HG03066 (cell line): ENCODE measurements around the gene ID1.

ENCODE experiments used
- ATAC-seq: cut with Tn5 transposase; IDR thresholded peaks from one replicate; pipeline ENCODE4 v1.9.1; 2021; ENCODE audit warnings: low read depth; ENCODE audit not compliant: unreplicated experiment

The ID1 gene, protein sequence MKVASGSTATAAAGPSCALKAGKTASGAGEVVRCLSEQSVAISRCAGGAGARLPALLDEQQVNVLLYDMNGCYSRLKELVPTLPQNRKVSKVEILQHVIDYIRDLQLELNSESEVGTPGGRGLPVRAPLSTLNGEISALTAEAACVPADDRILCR

DNA sequence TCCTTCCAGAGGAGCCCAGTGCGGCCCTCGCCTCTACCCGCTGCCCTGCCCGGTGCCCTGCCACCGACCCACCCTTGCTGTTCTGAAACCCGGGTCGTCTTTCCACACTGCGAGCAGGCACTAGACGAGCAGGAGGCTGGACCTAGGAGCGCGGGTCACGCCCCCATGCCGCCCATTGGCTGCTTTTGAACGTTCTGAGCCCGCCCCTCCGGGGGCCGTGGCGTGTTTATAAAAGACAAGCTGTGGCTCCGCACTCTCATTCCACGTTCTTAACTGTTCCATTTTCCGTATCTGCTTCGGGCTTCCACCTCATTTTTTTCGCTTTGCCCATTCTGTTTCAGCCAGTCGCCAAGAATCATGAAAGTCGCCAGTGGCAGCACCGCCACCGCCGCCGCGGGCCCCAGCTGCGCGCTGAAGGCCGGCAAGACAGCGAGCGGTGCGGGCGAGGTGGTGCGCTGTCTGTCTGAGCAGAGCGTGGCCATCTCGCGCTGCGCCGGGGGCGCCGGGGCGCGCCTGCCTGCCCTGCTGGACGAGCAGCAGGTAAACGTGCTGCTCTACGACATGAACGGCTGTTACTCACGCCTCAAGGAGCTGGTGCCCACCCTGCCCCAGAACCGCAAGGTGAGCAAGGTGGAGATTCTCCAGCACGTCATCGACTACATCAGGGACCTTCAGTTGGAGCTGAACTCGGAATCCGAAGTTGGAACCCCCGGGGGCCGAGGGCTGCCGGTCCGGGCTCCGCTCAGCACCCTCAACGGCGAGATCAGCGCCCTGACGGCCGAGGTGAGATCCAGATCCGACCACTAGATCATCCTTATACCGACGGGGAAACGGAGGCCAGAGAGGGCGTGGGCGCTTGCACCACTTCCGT is at the start of gene ID1:
Gene ID1 (plus strand): TSS at position 259 of the 871 bp plus-strand sequence. CDS start 99 bp downstream, at position 358.
- peak; percentile 90 for ATAC-seq

DNA sequence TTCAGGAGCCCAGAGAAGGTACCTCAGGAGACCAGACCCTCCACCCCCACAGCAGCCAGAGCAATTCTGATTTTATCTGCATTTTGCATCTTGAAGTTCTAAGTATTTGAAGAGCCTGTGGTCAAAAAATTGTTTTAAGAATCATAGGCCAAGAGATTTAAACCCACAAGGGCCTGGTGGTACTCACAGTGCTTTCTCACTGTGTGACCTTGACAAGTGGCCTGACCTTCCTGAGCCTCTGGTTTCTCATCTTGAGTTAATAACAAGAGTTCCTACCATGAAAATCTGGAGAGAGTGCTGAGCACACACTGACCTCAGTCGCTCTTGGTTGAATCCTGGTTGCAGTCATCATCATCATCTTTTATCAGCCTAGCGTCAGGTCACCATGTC is 45.4 kb upstream of the ID1 start:
- ATAC-seq: no peak

GRCh38 chr20:31560094-31560745 is 44.9 kb upstream of the ID1 start:
- ATAC-seq: no peak

DNA sequence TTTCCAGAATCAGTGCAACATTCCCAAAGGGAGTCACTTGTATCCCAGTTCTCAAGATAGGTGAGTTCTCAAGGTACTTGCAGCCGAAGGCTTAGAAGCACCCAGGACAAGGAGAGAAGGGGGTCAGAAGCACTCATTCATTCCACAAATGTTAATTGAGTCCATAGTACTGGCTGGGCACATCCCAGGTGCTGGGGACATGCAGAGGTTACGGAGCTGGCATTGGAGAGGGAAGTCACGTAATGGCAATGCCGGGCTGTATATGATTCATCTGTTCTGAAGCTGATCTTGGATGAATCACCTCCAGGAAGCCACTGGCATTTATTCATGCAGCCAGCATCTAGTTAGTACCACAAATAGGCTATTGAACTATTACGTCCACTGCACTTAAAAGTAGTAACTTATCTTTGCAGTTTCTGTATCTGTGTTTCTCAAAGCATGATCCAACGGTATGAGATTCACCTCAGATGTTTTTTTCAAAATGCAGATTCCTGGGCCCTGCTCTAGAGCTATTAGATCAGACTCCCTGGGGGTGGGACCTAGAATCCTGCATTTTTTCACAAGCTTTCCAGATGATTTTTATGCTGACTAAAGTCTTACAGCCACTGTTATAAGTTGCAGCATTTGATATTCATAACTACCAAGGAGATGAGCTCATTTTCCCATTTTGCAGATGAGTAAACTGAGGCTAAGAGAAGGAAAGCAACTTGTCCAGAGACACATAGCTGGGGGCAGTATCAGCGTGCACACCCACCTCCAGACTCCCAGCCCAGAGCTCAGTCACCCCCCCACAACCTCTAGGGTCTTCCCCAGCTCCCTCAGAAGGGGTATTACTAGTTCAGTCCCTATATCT is 44.1 kb upstream of the ID1 start:
- no peak for ATAC-seq

GRCh38 chr20:31562241-31562640 is 42.8 kb upstream of the ID1 start:
- no peak for ATAC-seq

DNA sequence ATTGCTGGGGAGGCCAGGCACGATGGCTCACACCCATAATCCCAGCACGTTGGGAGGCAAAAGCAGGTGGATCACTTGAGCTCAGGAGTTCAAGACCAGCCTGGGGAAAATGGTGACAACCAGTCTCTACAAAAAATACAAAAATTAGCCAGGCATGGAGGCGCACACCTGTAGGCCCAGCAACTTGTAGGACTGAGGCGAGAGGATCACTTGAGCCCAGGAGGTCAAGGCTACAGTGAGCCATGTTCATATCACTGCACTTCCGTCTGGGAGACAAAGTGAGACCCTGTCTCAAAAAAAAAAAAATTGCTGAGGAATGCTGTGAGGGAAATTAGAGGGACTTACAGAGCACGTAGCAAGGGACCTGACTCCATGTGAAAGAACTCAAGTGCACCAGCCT is 40.8 kb upstream of the ID1 start:
- no peak for ATAC-seq

DNA sequence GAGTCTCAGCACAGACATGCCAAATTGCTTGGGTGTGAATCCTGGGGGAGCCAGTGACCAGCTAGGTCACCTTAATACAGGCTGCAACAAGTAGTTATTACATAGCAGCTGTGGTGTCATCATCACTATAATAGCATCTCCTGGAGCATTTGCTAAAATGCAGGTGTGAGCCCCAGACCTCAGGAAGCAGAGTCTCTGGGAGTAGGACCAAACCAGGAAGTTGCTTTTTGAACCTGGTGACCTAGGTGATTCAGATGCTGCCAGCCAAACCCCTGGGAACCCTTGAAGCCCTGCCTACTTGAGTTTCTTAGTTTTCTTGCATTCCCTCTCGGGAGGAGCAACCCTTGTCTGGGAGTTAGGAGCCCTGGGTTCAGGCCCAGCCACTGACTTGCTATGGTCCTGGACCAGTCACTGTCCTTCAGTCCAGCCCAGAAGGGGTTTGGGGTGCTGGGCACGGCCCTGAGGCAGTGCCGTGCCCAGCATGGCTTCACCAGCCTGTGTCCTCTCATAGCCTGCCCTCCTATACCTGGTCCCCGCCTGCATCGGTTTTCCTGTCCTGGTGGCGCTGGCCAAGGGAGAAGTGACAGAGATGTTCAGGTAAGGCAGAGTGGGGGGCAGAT is 39.3 kb upstream of the ID1 start:
- no peak for ATAC-seq

GRCh38 chr20:31566319-31566657 is 38.8 kb upstream of the ID1 start:
- no peak for ATAC-seq

DNA sequence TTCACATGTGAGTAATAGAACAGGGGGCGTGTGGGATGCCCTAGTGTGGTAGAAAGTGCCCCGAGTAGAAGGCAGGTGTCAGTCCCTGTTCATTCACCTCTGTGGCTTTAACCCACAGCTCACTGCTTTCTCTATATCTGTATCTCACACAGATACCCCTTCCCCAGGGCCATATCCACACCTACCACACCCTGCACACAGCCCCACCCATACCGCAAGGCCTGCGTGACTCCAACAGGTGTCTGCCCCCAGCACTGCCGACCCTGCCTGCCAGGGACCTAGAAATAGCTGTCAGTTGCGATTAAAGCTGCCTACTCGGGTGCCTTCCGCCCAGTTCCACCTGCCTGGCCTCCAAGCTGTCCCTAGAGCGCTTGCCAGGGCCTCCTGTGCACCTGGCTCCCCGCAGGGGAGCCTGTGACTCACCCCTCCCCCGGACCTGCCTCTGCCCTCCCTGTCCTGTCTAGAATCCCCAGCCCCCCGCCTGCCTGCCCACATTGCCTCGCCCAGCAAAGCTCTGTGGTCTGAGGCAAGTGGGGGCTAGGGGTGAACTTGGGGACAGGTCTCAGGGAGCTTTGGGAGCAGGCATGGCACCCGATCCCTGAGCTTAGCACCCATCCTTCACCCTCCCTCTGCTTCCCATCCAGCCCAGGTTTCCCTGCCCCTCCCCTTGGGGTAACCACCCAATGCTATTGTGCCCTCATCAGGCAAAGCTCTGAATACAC is 38.3 kb upstream of the ID1 start:
- ATAC-seq: no peak

DNA sequence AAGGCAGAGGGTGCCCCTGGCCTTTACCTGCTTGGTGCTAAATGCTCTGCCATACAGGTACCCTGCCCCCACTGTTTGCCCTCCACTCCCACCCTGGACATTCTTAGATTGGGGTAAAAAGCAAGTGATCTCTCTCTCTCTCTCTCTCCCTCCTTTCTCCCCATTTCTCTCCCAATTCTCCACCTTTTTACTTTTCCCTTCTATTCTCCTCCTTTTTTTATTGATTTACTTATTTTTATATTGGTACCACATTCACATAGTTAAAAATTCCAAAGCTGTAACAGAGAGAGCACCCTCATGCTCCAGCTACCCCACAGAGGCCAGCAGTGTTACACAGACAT is 37.7 kb upstream of the ID1 start:
- ATAC-seq: no peak

DNA sequence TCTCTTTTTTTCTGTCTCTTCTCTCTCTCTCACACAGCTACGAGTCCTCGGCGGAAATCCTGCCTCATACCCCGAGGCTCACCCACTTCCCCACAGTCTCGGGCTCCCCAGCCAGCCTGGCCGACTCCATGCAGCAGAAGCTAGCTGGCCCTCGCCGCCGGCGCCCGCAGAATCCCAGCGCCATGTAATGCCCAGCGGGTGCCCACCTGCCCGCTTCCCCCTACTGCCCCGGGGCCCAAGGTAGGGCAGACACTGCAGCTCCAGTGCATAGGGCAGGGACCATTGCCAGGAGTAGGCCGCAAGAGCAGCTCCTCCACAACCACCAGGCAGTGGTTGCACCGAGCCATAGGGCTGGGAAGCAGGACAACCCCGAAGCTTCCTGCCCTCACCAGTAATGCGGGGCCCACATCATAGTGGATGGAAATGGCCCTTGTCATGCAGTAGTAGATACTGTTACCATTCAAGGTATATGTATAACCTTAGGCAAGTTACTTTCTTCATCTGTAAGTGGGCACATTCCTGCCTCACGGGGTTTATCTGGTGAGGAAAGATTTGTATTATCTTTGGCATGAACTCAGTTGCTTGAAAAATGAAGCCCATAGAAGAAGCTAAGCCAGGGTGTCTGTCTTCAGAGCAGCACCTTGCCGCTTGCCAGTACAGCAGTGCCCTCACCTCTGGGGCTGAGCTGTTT is 36.9 kb upstream of the ID1 start:
- no peak for ATAC-seq

DNA sequence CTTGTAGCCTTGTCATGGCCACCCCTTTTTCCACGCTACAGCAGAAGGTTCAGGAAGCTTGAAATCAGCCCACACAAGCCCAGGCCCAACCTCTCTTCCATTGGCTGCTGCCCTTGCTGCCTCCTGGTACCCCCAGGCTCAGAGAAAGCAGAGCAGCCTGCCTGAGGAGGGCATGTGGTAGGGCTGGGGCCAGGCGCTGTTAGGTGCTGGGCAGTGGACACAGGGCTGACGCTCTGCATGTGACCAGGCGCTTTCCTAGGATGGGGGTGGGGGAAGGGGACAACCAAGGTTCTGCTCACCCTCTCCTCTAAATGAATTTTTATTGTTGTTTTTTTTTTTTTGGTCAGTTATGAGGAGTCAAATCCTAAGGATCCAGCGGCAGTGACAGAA is 36.3 kb upstream of the ID1 start:
- no peak for ATAC-seq

GRCh38 chr20:31569163-31570020 is 35.7 kb upstream of the ID1 start:
- ATAC-seq: no peak

GRCh38 chr20:31570021-31570463 is 35.0 kb upstream of the ID1 start:
- ATAC-seq: no peak

DNA sequence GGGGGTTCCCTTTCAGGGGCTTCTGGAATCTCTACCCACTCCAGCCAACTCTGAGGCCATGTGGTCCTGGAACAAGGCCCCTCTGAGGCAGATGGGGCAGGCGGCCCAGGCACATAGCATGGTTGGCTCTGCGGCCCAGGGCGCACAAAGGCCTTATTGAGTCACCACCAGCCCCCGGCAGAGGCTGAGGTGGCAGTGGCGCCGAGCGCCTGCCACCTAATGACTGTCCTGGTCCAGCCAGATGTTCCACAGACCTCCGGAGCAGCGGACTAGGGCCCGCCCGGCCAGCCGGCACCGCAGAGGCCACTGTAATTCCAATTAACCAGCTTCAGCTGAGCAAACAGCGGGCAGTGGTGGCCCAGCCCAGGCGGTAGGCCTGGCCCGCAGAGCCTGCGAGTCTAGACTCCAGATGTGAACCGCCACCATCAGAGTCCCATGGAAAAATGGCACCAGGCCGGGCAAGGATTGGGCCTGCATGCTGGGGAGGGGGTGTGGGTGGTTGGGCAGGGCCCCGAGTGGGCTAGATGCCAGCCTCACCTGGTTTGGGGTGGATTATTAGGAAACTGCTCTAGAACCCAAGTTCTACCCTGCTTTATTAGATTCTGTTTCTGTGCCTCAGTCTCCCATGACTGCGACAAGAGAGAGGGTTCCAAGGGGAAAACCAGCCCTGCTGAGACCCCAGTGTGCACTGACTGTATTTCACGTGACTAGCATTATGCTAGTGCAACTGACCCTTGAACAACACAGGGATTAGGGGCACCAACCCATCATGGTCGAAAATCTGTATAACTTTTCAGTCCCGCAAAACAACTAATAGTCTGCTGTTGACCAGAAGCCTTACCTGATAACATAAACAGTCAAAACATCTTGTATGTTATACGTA is 34.1 kb upstream of the ID1 start:
- no peak for ATAC-seq

- peak; percentile 3 for ATAC-seq
These were observed 32.9 kb upstream of the ID1 start for GRCh38 chr20:31572042-31572700.
